ENCODE results near the gene DDX60.

The DDX60 gene

DNA sequence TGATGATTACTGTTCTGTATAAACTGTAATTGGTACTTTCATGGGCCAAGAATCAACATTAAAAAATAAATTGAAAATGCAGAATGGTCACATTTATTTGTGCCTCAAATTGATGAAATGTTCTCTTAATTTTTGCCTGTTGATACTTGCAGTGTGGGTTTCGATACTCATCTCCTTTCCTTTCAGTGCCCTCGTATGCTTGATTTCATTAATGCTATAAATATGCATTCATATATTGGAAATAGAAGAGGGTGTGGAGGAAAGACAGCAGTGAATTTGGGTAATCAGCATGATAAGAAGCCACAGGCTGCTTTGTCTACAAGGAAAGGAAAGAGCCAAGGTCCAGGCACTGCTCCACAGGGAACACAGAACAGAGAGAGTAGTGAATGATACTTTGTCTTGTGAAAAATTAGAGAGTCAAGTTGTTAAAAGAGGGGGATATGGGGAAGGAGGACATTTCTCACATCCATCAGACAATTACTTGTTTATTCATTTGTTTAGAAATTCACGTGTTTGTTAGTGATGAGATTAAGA lies 1.0 kb upstream of the DDX60 start:
- no peaks in the 10 kb centered on the region for H3K9me3 ChIP-seq (ENCODE audit: severe bottlenecking)
- H3K27ac ChIP-seq (ENCODE audit: poor library complexity, severe bottlenecking): peak overlapping the region; percentile 68
- peak overlapping the region; percentile 61 for H3K4me3 ChIP-seq (ENCODE audit: severe bottlenecking)
- no peaks in the 10 kb centered on the region for H3K27me3 ChIP-seq (ENCODE audit: insufficient read depth, poor library complexity, severe bottlenecking)
- ATAC-seq (ENCODE audit: low read depth) (no peak), DNase-seq (ENCODE audit: low spot score) (no peak)
- peaks cover 8% of the 10 kb centered on the region for H3K4me1 ChIP-seq (ENCODE audit: insufficient read depth, poor library complexity, severe bottlenecking)
- H3K36me3 ChIP-seq (ENCODE audit: low read depth): no peaks in the 10 kb centered on the region
- TF ChIP-seq, protein P1, sequence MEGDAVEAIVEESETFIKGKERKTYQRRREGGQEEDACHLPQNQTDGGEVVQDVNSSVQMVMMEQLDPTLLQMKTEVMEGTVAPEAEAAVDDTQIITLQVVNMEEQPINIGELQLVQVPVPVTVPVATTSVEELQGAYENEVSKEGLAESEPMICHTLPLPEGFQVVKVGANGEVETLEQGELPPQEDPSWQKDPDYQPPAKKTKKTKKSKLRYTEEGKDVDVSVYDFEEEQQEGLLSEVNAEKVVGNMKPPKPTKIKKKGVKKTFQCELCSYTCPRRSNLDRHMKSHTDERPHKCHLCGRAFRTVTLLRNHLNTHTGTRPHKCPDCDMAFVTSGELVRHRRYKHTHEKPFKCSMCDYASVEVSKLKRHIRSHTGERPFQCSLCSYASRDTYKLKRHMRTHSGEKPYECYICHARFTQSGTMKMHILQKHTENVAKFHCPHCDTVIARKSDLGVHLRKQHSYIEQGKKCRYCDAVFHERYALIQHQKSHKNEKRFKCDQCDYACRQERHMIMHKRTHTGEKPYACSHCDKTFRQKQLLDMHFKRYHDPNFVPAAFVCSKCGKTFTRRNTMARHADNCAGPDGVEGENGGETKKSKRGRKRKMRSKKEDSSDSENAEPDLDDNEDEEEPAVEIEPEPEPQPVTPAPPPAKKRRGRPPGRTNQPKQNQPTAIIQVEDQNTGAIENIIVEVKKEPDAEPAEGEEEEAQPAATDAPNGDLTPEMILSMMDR (IDR thresholded peaks at IDR 0.05; ENCODE audit: poor library complexity, severe bottlenecking): no peak

DNA sequence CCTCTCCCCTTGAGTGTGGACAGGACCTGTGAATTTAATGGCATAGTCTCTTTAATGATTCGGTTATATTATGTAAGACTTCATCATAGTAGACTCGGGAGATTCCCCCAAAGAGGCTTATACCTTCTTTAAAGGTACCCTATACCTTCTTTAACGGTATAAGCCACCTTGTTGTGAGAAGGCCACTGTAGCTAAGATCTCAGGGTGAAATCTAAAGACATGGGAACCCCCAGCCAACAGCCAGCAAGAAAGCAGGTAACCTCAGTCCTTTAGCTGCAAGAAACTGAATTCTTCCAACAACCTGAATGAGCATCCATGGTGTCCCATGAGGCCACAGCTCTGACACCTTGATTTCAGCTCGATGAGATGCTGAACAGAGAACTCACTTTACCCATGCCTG lies 931 bp downstream of the DDX60 start:
- Histone ChIP-seq H3K4me1 (ENCODE audit: insufficient read depth, poor library complexity, severe bottlenecking) (peaks cover 8% of the 10 kb centered on the region), H3K4me3 (ENCODE audit: severe bottlenecking) (peak overlapping the region; percentile 61)

DNA sequence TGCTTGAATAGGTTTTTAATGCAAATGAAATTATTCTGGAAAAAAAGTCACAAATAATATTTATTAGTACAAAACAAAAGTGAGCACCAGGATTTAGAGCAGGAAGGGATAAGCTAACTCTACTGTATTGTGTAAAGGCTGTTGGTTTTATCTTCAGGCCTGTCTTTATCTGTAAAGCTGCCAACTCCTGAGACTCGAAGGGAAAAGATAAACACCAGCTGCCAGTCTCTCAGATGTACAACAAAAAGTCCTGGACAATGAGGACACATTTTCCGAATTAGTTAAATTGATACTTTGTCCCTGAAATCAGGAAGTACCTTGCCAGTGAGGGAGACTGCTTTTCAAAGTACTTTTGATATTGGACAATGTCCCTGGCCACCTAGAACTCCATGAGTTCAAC lies 8.8 kb downstream of the DDX60 start:
- Histone ChIP-seq H3K27me3 (ENCODE audit: insufficient read depth, poor library complexity, severe bottlenecking) (no peaks in the 10 kb centered on the region), H3K4me1 (ENCODE audit: insufficient read depth, poor library complexity, severe bottlenecking) (peaks cover 12% of the 10 kb centered on the region), H3K36me3 (ENCODE audit: low read depth) (peaks cover 14% of the 10 kb centered on the region), H3K4me3 (ENCODE audit: severe bottlenecking) (no peak overlapping the region), H3K9me3 (ENCODE audit: severe bottlenecking) (no peaks in the 10 kb centered on the region), H3K27ac (ENCODE audit: poor library complexity, severe bottlenecking) (no peak overlapping the region)
- TF ChIP-seq, protein P1 (IDR thresholded peaks at IDR 0.05; ENCODE audit: poor library complexity, severe bottlenecking): no peak
- ATAC-seq (ENCODE audit: low read depth): no peak
- DNase-seq (ENCODE audit: low spot score): no peak

More for the DNA sequence above, 931 bp downstream of the DDX60 start:
- DNase-seq (ENCODE audit: low spot score) (no peak), ATAC-seq (ENCODE audit: low read depth) (no peak)
- Histone ChIP-seq H3K27me3 (ENCODE audit: insufficient read depth, poor library complexity, severe bottlenecking) (no peaks in the 10 kb centered on the region), H3K36me3 (ENCODE audit: low read depth) (no peaks in the 10 kb centered on the region), H3K9me3 (ENCODE audit: severe bottlenecking) (no peaks in the 10 kb centered on the region), H3K27ac (ENCODE audit: poor library complexity, severe bottlenecking) (peak overlapping the region; percentile 68)
- TF ChIP-seq, protein P1 (IDR thresholded peaks at IDR 0.05; ENCODE audit: poor library complexity, severe bottlenecking): no peak

DNA sequence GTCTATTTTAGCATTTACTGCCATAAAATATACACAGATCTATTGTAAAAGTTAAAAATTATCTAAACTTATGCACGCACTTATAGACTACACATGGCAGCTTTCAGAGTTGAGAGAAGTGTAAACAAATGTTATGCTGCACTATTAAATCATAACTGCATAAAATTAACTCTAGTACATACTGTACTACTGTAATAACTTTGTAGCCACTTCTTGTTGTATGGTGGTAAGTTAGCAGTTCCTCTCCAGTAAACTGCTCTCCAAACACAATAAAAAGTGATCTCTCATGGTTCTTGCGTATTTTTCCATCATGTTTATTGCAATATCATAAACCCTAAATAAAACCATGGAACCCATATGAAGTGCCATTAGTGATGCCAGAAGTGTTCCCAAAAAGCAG lies 9.6 kb downstream of the DDX60 start:
- H3K36me3 ChIP-seq (ENCODE audit: low read depth): peaks cover 17% of the 10 kb centered on the region

DNA sequence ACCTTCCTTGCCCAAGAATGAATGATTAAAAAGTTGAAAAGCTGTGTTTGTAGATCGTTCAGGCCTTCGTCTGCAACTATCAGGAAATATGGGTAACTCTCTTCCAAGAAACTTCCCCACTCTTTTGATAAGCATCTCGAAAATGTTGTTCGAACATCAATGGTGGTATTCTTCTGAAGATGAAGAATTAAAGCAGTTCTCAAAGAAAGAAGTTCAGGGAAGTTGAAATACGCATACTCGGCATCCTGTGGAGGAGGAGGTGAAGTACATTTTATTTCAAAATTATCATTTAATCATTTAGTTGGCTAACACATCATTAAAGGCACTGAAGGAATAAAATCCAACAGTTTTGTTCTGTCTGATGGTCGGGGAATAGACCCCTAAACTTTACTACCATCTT lies 12.1 kb downstream of the DDX60 start:
- H3K27me3 ChIP-seq (ENCODE audit: insufficient read depth, poor library complexity, severe bottlenecking): no peaks in the 10 kb centered on the region
- no peak for ATAC-seq (ENCODE audit: low read depth)
- no peaks in the 10 kb centered on the region for H3K9me3 ChIP-seq (ENCODE audit: severe bottlenecking)
- H3K4me3 ChIP-seq (ENCODE audit: severe bottlenecking): no peak overlapping the region
- peaks cover 22% of the 10 kb centered on the region for H3K36me3 ChIP-seq (ENCODE audit: low read depth)
- no peak overlapping the region for H3K27ac ChIP-seq (ENCODE audit: poor library complexity, severe bottlenecking)
- no peak for DNase-seq (ENCODE audit: low spot score)
- TF ChIP-seq, protein P1 (IDR thresholded peaks at IDR 0.05; ENCODE audit: poor library complexity, severe bottlenecking): no peak
- peaks cover 18% of the 10 kb centered on the region for H3K4me1 ChIP-seq (ENCODE audit: insufficient read depth, poor library complexity, severe bottlenecking)

More for the DNA sequence above, 9.6 kb downstream of the DDX60 start:
- TF ChIP-seq, protein P1 (IDR thresholded peaks at IDR 0.05; ENCODE audit: poor library complexity, severe bottlenecking): no peak
- H3K27ac ChIP-seq (ENCODE audit: poor library complexity, severe bottlenecking): no peak overlapping the region
- H3K4me3 ChIP-seq (ENCODE audit: severe bottlenecking): no peak overlapping the region
- H3K4me1 ChIP-seq (ENCODE audit: insufficient read depth, poor library complexity, severe bottlenecking): peaks cover 18% of the 10 kb centered on the region
- DNase-seq (ENCODE audit: low spot score): no peak
- no peaks in the 10 kb centered on the region for H3K9me3 ChIP-seq (ENCODE audit: severe bottlenecking)
- no peak for ATAC-seq (ENCODE audit: low read depth)
- no peaks in the 10 kb centered on the region for H3K27me3 ChIP-seq (ENCODE audit: insufficient read depth, poor library complexity, severe bottlenecking)

All from RWPE2 (cell line).